Measurements from ENCODE around the gene COG4.

The COG4 gene

DNA sequence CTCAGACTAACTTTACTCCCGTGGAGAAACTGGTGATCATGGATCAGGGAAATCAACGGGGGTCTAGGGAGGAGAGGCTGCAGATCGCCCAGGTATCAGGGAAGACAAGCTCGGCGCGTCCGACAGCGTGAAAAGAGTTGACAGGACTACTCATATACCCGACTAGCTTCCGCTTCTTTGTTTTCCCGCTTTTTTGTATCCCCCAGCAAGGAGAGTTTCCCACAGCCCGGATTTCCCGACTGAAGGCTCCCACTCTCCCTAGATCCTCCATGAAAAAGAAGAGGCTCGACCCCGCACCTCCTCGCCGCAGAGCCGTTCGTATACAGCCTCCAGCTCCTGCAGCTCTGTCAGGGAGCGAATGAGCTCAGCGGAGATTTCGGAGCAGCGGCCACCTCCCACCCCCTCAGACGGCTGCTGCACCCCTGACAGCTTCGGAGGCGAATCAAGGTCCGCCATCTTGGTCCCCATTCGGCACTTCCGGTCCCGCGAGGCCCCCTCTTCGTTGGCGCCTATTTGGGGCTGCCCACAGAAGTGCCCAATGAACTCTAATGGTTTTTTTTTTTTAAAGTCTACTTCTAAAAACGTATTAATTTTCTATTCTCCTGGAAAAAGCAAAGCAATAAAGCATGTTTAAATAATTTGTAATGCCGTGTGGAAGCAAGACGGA is at the start of gene COG4:
Gene COG4, minus strand, starts transcription at position 479 of the 667 bp plus-strand sequence. Its CDS starts 11 bp downstream, at position 468.
- peak; percentile 83 for DNase-seq (ENCODE audit: low read depth)
- H3K4me3 ChIP-seq (replicated peaks; ENCODE audit: low read depth, low read length): peak within 1 kb of the TSS; percentile 83
- TF ChIP-seq, protein P1, sequence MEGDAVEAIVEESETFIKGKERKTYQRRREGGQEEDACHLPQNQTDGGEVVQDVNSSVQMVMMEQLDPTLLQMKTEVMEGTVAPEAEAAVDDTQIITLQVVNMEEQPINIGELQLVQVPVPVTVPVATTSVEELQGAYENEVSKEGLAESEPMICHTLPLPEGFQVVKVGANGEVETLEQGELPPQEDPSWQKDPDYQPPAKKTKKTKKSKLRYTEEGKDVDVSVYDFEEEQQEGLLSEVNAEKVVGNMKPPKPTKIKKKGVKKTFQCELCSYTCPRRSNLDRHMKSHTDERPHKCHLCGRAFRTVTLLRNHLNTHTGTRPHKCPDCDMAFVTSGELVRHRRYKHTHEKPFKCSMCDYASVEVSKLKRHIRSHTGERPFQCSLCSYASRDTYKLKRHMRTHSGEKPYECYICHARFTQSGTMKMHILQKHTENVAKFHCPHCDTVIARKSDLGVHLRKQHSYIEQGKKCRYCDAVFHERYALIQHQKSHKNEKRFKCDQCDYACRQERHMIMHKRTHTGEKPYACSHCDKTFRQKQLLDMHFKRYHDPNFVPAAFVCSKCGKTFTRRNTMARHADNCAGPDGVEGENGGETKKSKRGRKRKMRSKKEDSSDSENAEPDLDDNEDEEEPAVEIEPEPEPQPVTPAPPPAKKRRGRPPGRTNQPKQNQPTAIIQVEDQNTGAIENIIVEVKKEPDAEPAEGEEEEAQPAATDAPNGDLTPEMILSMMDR (IDR thresholded peaks at IDR 0.05; ENCODE audit: low read length, missing control alignments): no peak

DNA sequence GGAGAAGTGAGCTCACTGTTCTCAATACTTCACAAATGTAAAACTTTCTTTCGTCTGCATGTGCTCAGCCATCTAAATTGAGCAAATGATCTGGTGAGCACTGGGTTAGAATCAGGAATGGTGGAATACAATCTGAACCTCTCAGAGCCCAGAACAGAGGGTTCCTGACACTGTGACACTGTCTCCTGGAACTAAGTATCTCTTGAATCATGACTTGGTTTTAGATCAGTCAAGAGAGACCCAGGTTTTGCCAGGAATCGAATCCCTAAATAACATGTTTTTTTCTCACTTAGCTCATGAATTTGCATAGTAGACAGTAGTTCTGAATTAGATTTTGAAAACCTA is 49.5 kb upstream of the COG4 start:
- no peak for DNase-seq (ENCODE audit: low read depth)
- TF ChIP-seq, protein P1 (IDR thresholded peaks at IDR 0.05; ENCODE audit: low read length, missing control alignments): no peak
- no peak overlapping the region for H3K4me3 ChIP-seq (replicated peaks; ENCODE audit: low read depth, low read length)

DNA sequence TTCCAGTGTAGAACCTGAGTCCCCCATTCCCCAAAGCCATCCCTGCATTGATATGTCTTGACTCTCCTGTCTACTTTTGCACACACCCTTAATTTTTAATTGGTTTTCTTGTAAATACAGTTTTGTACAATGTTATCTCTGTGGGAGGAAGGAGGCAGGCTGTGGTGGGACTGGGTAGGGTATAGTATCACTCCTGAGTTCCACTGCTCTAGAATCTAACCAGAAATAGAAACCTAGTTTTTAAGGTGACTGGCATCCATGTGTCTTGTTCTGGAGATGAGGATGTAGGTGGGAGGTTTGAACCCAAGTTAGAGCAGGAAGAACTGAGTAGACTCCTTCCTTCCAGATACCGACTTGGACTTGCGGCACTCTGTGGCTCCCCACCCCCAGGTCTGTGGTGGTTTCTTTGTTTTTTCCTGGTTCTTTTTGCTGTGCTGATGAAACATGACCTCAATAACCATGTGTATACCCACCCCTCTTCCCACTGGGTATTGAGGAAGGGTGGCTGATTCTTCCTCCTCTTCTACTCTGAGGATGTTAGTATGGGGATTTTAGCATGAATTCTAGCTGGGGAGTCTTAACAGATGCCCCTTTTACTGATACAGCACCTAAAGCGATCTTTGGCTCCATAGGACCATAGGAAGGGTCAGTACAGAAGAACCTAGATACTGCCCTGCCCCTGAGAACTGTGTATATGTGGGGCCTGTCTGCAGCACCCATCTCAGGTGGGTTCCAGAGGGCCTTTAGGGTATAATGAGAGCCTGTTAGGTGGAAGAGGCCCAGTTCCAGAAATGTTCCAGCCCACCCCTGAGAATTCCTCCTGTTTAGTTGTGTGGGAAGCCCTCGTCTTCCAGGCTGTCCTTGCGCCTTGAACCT is 48.9 kb upstream of the COG4 start:
- no peak overlapping the region for H3K4me3 ChIP-seq (replicated peaks; ENCODE audit: low read depth, low read length)
- TF ChIP-seq, protein P1 (IDR thresholded peaks at IDR 0.05; ENCODE audit: low read length, missing control alignments): no peak
- DNase-seq (ENCODE audit: low read depth): peak; percentile 46

DNA sequence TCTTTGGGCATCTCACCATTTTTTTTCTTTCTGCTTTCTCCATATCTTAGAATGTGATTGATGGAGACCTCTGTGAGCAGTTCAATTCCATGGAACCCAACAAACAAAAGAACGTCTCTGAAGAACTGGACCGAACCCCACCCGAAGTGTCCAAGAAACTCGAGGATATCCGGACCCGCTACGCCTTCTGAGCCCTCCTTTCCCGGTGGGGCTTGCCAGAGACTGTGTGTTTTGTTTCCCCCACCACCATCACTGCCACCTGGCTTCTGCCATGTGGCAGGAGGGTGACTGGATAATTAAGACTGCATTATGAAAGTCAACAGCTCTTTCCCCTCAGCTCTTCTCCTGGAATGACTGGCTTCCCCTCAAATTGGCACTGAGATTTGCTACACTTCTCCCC is 48.3 kb upstream of the COG4 start:
- no peak overlapping the region for H3K4me3 ChIP-seq (replicated peaks; ENCODE audit: low read depth, low read length)
- TF ChIP-seq, protein P1 (IDR thresholded peaks at IDR 0.05; ENCODE audit: low read length, missing control alignments): no peak
- no peak for DNase-seq (ENCODE audit: low read depth)

DNA sequence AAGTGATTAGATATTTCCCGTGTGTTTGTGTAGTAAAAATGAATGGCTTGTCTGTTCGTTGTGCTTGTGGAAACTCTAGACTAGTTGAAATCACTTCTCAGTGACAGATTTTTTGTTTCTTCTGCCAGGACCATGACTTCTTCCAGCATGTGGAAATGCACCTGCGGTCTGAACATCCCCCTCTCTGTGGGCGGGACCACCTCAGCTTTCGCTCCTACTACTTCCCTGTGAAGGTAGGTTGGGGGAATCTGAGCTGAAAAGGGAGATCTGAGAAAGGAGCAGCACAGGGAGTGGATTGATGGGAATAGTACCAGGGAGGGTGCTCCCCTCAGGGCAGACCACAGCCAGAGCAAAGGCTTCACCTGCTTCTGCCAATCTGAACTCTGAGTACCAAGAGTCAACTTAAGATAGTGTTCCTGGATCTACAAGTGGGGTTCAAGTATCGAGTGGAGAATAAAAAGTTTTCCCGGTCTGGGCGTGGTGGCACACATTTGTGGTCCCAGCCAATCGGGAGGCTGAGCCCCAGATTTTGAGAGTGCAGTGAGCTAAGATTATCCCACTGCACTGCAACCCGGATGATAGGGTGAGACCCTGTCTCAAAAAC is 47.7 kb upstream of the COG4 start:
- no peak overlapping the region for H3K4me3 ChIP-seq (replicated peaks; ENCODE audit: low read depth, low read length)
- TF ChIP-seq, protein P1 (IDR thresholded peaks at IDR 0.05; ENCODE audit: low read length, missing control alignments): no peak
- no peak for DNase-seq (ENCODE audit: low read depth)

DNA sequence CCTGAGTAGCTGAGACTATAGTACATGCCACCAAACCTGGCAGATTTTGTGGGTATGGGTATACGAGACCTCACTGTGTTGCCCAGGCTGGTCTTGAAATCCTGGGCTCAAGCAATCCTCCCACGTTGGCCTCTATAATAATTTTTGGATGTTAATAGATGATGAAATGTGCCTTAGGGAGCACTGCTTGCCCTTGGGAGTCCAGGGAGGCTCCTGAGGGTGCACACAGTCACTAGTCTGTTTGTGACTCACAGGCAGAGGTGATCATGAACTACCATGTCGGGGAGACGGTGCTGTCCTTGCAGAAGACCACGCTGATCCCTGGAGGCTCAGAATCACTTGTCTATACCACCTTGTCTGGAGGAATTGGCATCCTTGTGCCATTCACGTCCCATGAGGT is 46.4 kb upstream of the COG4 start:
- no peak for DNase-seq (ENCODE audit: low read depth)
- TF ChIP-seq, protein P1 (IDR thresholded peaks at IDR 0.05; ENCODE audit: low read length, missing control alignments): no peak
- H3K4me3 ChIP-seq (replicated peaks; ENCODE audit: low read depth, low read length): no peak overlapping the region
